Sigmoid colon (tissue), 4 donors: ENCODE measurements around the gene ACR.

Source experiments
- CTCF ChIP-seq, 4 experiments: fragments of 450-650 bp in 3 of 4; fragments of 200-600 bp in 1 of 4; IDR thresholded peaks; one replicate each; pipeline ENCODE4 v1.5.1; 2016 to 2019; ENCODE audit warnings: antibody characterized with exemption in 4 of 4, mild to moderate bottlenecking in 3 of 4, moderate library complexity in 2 of 4
- EP300 ChIP-seq, 4 donors: sonication (generic); formaldehyde crosslinking; IDR thresholded peaks; one replicate each; pipeline ENCODE4 v1.6.1; 2017; ENCODE audit warnings: antibody characterized with exemption in 4 of 4
- POLR2A ChIP-seq, 2 donors: fragments of 450-650 bp; IDR thresholded peaks; one replicate each; pipeline ENCODE4 v1.6.1; 2016; ENCODE audit warnings: antibody characterized with exemption in 2 of 2, mild to moderate bottlenecking in 2 of 2, moderate library complexity in 2 of 2
- POLR2AphosphoS5 ChIP-seq, 4 donors: sonication (generic); formaldehyde crosslinking; IDR thresholded peaks; one replicate each; pipeline ENCODE4 v1.6.1; 2017; ENCODE audit warnings: antibody characterized with exemption in 4 of 4

GRCh38 chr22:50710221-50710620 is 27.8 kb upstream of the ACR start:
- TF ChIP-seq CTCF (IDR thresholded peaks at IDR 0.05), result no peak
- no peak for TF ChIP-seq POLR2AphosphoS5 (IDR thresholded peaks at IDR 0.05)
- TF ChIP-seq EP300 (IDR thresholded peaks at IDR 0.05), result no peak
- no peak for TF ChIP-seq POLR2A (IDR thresholded peaks at IDR 0.05)
